GM06990 (cell line): ENCODE results near the gene SLC26A6.

Experiments used
- DNase-seq: peaks from one replicate; pipeline ENCODE4 v3.0.0-alpha.2; 2011; ENCODE audit not compliant: insufficient read length; ENCODE audit errors: extremely low read depth
- H3K27me3 ChIP-seq: replicated peaks from 2 replicates; pipeline ENCODE4 v1.6.0; 2011; ENCODE audit warnings: low read length; ENCODE audit not compliant: control insufficient read depth, insufficient read depth
- H3K36me3 ChIP-seq: 2 replicates; pipeline ENCODE4 v1.5.1; 2011; ENCODE audit warnings: low read length; ENCODE audit not compliant: control insufficient read depth, insufficient read depth
- H3K4me3 ChIP-seq: replicated peaks from 2 replicates; pipeline ENCODE4 v1.5.1; 2011; ENCODE audit warnings: low read depth, mild to moderate bottlenecking, control low read depth, low read length
- TF ChIP-seq, protein P1 (sequence below): IDR thresholded peaks from 2 replicates; pipeline ENCODE4 v1.5.1; 2011; ENCODE audit warnings: low read length, control low read depth, mild to moderate bottlenecking, inconsistent platforms; ENCODE audit not compliant: insufficient read depth, poor library complexity, severe bottlenecking

SLC26A6 gene

DNA sequence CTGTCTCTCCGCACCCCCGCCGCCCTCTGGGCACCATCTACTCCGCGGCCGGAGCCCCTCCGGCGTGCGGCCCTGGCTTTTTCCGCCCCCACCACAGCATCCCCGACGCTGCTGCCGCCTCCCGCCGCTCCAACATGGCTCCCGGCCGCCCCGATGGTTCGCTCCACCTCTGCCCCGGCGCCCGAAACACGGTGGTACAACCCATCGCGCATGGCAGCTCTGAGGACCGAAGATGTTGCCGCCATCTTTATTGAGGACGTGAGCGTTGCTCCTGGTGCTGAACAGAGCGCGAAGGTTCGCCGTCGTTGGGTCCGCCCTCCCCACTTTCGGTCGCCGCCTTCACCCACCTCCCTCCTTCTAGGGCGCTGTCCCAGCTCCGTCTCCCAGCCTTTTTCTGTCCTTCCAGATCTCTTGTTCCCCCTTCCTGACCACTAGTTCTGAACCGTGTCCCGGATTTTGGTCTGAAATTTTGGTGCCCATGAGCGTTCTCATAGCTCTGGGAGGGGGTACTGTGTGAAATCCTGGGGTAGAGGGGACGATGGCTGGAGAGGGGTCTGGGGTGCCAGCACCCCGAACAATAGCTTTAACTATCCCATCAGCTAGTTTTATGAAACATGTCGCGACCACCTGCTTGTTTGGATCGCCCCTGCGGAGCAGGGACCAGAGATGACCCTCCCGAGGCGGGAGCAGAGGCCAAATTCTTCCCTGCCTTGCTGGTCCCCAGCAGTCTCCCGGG, 27.7 kb upstream of the SLC26A6 start, which contains the start of gene CELSR3:
Gene CELSR3 (minus strand): TSS at position 134 of the 736 bp plus-strand sequence. CDS start 252 bp downstream, outside the sequence.
- H3K27me3 ChIP-seq, result no peaks in the 10 kb centered on the region
- DNase-seq, result peak; percentile 85
- no peaks in the 10 kb centered on the region for H3K36me3 ChIP-seq
- H3K4me3 ChIP-seq, result peak within 1 kb of the TSS; percentile 56
- TF ChIP-seq, protein P1, sequence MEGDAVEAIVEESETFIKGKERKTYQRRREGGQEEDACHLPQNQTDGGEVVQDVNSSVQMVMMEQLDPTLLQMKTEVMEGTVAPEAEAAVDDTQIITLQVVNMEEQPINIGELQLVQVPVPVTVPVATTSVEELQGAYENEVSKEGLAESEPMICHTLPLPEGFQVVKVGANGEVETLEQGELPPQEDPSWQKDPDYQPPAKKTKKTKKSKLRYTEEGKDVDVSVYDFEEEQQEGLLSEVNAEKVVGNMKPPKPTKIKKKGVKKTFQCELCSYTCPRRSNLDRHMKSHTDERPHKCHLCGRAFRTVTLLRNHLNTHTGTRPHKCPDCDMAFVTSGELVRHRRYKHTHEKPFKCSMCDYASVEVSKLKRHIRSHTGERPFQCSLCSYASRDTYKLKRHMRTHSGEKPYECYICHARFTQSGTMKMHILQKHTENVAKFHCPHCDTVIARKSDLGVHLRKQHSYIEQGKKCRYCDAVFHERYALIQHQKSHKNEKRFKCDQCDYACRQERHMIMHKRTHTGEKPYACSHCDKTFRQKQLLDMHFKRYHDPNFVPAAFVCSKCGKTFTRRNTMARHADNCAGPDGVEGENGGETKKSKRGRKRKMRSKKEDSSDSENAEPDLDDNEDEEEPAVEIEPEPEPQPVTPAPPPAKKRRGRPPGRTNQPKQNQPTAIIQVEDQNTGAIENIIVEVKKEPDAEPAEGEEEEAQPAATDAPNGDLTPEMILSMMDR, result no peak

DNA sequence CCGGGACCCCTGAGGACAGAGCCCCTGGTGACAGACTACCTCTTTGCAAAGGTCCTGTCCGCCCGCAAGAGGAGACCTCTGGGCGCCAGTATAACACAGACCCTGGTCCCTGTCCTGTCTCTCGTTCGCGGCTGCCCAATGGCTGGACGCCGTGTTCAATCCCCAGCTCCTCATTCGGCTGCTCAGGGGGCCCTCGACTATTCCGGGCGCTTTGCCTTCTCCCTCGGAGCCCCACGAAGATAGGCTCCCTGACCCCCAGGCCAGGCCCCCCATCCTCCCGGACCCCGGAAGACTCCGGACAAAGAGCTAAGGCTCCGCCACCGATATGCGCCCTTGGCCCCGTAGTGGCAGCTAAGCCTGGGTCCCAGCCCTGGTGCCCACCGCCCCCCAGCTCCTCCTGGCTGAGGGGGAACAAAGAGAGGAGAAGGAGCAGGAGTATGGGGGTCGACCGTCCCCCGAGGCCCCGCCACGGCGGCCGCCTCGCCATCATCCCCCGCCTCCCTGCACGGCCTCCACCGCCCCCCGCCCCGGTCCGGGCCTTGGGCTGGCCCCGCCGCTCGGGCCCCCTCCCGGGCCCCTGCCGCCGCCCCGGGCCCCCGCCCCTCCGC, 27.0 kb upstream of the SLC26A6 start:
- Histone ChIP-seq H3K36me3 (no peaks in the 10 kb centered on the region), H3K4me3 (no peak overlapping the region), H3K27me3 (no peaks in the 10 kb centered on the region)
- no peak for DNase-seq
- TF ChIP-seq, protein P1, result no peak

DNA sequence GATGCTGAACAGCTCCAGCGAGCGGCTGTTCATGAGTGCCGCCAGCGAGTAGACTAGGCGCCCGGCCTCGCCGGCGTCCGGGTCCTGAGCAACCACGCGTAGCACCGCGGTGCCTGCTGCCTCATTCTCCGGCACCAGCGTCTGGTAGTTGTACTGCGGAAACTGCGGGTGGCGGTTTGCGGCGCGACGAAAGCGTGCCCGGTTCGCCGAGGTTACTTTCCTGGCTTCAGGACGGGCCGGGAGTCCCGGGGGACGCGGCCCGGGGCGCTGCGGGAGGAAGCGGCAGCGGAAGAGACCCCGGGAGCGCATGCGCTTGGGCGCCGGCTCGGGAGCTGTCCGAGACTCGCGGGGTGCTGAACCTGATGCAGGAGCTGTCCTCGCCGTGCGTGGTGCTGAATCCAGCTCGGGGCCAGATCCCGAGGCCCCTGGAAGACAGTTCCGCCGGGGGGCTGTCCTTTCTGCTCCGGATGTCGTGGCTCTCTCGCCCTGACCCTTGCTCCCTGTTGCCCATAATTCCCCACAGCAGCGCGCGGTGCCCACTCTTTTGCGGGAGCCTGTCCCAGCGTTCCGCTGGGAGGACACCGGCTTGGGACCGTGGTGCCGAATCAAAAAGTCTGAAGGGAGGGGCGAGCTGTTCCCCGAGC, 26.4 kb upstream of the SLC26A6 start:
- DNase-seq, result peak; percentile 68
- Histone ChIP-seq H3K36me3 (no peaks in the 10 kb centered on the region), H3K4me3 (peak overlapping the region; percentile 17), H3K27me3 (no peaks in the 10 kb centered on the region)
- TF ChIP-seq, protein P1, result no peak

DNA sequence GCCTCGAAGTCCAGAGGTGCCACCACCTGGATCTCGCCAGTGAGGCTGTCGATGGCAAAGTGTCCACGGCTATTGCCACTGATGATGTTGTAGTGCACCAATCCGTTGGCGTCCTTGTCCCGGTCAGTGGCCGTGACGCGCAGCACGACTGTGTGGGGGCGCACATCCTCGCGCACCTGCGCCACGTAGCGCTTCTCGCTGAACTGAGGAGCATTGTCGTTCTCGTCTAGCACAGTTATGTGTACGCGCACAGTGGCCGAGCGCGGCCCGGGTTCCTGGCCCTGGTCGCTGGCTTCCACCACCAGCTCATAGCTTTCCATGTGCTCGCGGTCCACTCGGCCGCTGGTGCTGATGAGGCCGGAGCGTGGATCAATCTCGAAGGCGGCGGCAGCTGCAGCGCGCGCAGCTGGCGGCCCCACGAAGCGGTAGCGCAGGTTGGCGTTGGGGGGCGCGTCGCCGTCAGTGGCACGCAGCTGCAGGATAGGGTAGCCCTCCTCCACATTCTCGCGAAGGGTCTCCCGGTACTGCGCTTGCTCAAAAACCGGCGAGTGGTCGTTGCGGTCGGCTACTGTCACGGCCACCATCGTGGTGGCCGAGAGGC, 25.6 kb upstream of the SLC26A6 start:
- Histone ChIP-seq H3K27me3 (no peaks in the 10 kb centered on the region), H3K36me3 (no peaks in the 10 kb centered on the region), H3K4me3 (no peak overlapping the region)
- DNase-seq, result no peak
- TF ChIP-seq, protein P1, result no peak

DNA sequence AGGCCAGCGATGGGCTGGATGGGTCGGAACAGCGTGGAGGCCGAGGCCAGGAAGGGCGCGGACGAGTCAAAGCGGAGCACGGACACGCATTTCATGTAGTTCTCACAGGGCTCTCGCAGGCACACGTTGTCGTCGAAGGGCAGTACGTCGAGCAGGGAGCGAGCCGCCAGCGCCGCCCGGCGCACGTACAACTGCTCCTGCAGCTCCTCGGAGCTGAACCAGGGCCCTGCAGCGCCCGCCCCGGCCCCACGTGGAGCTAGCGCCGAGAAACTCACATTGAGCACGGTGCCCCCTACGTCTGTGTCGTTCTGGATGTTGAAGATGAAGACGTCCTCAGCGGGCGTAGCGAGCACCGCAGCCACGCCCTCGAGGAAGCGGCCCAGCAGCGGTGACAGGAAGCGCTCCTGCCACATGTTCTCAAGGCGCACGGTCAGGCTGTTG, 21.6 kb upstream of the SLC26A6 start:
- TF ChIP-seq, protein P1, result no peak
- Histone ChIP-seq H3K4me3 (peak overlapping the region; percentile 64), H3K27me3 (no peaks in the 10 kb centered on the region), H3K36me3 (no peaks in the 10 kb centered on the region)
- DNase-seq, result no peak
